ENCODE results near the gene UGT1A10. TPM values are rescaled to one million over a fixed set of nuclear protein-coding genes. Genes with fewer than 3 reads are reported as not detected.

Gene UGT1A10
- total RNA-seq, 1 experiment from 2014 or later, result not detected

DNA sequence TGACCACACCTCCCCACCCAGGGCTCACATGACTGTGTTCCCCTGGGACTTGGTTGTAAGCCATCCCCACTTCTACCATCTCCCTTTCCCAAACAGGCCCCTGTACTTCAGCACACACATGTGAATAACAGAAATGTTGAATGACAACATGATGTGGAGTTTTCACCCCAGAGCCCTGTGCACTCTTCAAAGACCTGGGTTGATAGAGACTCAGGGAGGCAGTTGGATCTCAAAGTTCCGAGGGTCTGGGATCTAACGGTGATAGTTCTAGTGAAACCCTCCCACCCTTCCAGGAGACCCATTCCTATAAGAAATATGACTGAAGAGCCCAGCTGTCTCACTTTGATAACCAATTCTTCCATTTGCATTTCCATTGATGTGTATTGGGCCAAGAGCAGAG, 141.8 kb downstream of the UGT1A10 start, which contains the start of gene MROH2A:
Gene MROH2A (plus strand): TSS at position 301 of the 400 bp plus-strand sequence. CDS start 1,029 bp downstream, outside the sequence.
- intact Hi-C loops (cut with micrococcal nuclease; ENCODE audit: unreplicated experiment), result no loop called here
- POLR2A ChIA-PET (ENCODE audit: low non-redundant PET), result no interaction called here

DNA sequence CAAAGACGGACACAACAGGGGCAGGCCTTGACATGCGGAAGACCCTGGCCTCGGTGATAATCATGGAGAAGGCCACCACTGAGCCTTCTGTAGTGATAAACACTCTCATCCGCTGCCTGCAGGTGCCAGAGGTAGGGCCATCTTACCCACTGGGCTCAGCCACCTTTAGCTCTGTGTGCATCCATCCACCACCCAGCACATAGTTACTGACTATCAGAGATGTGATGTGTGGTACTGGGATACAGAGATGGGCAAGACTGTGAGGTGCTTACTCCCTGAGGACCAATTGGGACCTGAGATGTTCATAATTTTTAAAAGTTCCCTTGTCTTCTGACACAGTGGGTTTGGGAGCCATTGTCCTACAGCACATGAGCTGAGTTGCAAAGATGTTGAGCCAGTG, 143.5 kb downstream of the UGT1A10 start:
- no peak overlapping the region for H3K27ac ChIP-seq (ENCODE audit: low read depth, low read length, poor library complexity, severe bottlenecking)
- no peak for DNase-seq (ENCODE audit: low spot score)
- no peaks in the 10 kb centered on the region for H3K9me3 ChIP-seq (ENCODE audit: low read depth, low read length, poor library complexity, severe bottlenecking)
- ChIA-PET CTCF (no interaction called here), POLR2A (ENCODE audit: low non-redundant PET) (no interaction called here)
- no TSS peak for BruUV-seq (replicated peaks)
- intact Hi-C loops (cut with micrococcal nuclease; ENCODE audit: unreplicated experiment), result no loop called here
- no peaks in the 10 kb centered on the region for H3K4me1 ChIP-seq (ENCODE audit: insufficient read depth, low read length, poor library complexity, severe bottlenecking)
- H3K4me3 ChIP-seq (ENCODE audit: low read depth, low read length, poor library complexity, severe bottlenecking), result no peak overlapping the region
- no peaks in the 10 kb centered on the region for H3K27me3 ChIP-seq (replicated peaks; ENCODE audit: insufficient read depth, low read depth, low read length, poor library complexity)
- no peak for TF ChIP-seq EZH2 (IDR thresholded peaks at IDR 0.05; ENCODE audit: borderline replicate concordance, low read depth, low read length, poor library complexity, severe bottlenecking)
- TF ChIP-seq, protein P1, sequence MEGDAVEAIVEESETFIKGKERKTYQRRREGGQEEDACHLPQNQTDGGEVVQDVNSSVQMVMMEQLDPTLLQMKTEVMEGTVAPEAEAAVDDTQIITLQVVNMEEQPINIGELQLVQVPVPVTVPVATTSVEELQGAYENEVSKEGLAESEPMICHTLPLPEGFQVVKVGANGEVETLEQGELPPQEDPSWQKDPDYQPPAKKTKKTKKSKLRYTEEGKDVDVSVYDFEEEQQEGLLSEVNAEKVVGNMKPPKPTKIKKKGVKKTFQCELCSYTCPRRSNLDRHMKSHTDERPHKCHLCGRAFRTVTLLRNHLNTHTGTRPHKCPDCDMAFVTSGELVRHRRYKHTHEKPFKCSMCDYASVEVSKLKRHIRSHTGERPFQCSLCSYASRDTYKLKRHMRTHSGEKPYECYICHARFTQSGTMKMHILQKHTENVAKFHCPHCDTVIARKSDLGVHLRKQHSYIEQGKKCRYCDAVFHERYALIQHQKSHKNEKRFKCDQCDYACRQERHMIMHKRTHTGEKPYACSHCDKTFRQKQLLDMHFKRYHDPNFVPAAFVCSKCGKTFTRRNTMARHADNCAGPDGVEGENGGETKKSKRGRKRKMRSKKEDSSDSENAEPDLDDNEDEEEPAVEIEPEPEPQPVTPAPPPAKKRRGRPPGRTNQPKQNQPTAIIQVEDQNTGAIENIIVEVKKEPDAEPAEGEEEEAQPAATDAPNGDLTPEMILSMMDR (conservative IDR thresholded peaks at IDR 0.05; ENCODE audit: low read depth, low read length), result no peak
- no peaks in the 10 kb centered on the region for H3K36me3 ChIP-seq (ENCODE audit: insufficient read depth, low read length, poor library complexity, severe bottlenecking)

More for the DNA sequence above, 141.8 kb downstream of the UGT1A10 start, which contains the start of gene MROH2A:
- H3K4me3 ChIP-seq (ENCODE audit: low read depth, low read length, poor library complexity, severe bottlenecking), result no peak within 1 kb of the TSS
- H3K27me3 ChIP-seq (replicated peaks; ENCODE audit: insufficient read depth, low read depth, low read length, poor library complexity), result no peaks in the 10 kb centered on the region
- TF ChIP-seq, protein P1 (conservative IDR thresholded peaks at IDR 0.05; ENCODE audit: low read depth, low read length), result no peak
- TF ChIP-seq EZH2 (IDR thresholded peaks at IDR 0.05; ENCODE audit: borderline replicate concordance, low read depth, low read length, poor library complexity, severe bottlenecking), result no peak
- no peaks in the 10 kb centered on the region for H3K9me3 ChIP-seq (ENCODE audit: low read depth, low read length, poor library complexity, severe bottlenecking)
- CTCF ChIA-PET, result no interaction called here
- H3K4me1 ChIP-seq (ENCODE audit: insufficient read depth, low read length, poor library complexity, severe bottlenecking), result no peaks in the 10 kb centered on the region
- no peaks in the 10 kb centered on the region for H3K36me3 ChIP-seq (ENCODE audit: insufficient read depth, low read length, poor library complexity, severe bottlenecking)
- BruUV-seq (replicated peaks), result no TSS peak
- no peak for DNase-seq (ENCODE audit: low spot score)
- H3K27ac ChIP-seq (ENCODE audit: low read depth, low read length, poor library complexity, severe bottlenecking), result no peak within 1 kb of the TSS

DNA sequence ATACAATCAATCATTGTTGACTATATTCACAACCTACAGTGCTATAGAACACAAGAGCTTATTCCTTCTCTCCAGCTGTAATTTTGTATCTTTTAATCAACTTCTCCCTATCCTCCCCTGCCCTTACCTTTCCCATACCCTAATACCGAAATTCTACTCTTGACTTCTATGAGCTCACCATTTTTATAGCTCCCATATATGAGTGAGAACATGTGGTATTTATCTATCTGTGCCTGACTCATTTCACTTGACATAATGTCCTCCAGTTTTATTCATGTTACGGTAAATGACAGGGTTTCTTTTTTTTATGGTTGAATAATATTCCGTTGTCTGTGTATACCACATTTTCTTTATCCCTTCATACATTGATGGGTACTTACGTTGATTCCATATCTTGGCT, 144.5 kb downstream of the UGT1A10 start:
- intact Hi-C loops (cut with micrococcal nuclease; ENCODE audit: unreplicated experiment), result no loop called here
- POLR2A ChIA-PET (ENCODE audit: low non-redundant PET), result no interaction called here
- H3K4me3 ChIP-seq (ENCODE audit: low read depth, low read length, poor library complexity, severe bottlenecking), result no peak overlapping the region
- H3K27ac ChIP-seq (ENCODE audit: low read depth, low read length, poor library complexity, severe bottlenecking), result no peak overlapping the region
- TF ChIP-seq EZH2 (IDR thresholded peaks at IDR 0.05; ENCODE audit: borderline replicate concordance, low read depth, low read length, poor library complexity, severe bottlenecking), result no peak
- TF ChIP-seq, protein P1 (conservative IDR thresholded peaks at IDR 0.05; ENCODE audit: low read depth, low read length), result no peak
- no peaks in the 10 kb centered on the region for H3K36me3 ChIP-seq (ENCODE audit: insufficient read depth, low read length, poor library complexity, severe bottlenecking)
- H3K27me3 ChIP-seq (replicated peaks; ENCODE audit: insufficient read depth, low read depth, low read length, poor library complexity), result no peaks in the 10 kb centered on the region
- BruUV-seq (replicated peaks), result no TSS peak
- H3K9me3 ChIP-seq (ENCODE audit: low read depth, low read length, poor library complexity, severe bottlenecking), result no peaks in the 10 kb centered on the region
- CTCF ChIA-PET, result no interaction called here
- no peak for DNase-seq (ENCODE audit: low spot score)
- H3K4me1 ChIP-seq (ENCODE audit: insufficient read depth, low read length, poor library complexity, severe bottlenecking), result no peaks in the 10 kb centered on the region
